A549 (cell line): ENCODE data around the gene FILIP1L. TPM values are rescaled to one million over a fixed set of nuclear protein-coding genes. Genes with fewer than 3 reads are reported as not detected.
A peak's percentile ranks its signal among the peaks of the same experiment; 100 is the strongest.

Experiments
- ATAC-seq, 2 experiments: fragments of 200-7000 bp in 1 of 2; fragments of >200 bp in 1 of 2; cut with Nextera tagmentation in 1 of 2; cut with Tn5 transposase in 1 of 2; 3 replicates each; pipeline versions ENCODE4 v1.8.0 to v1.9.1; 2018 to 2020; ENCODE audit warnings: mild to moderate bottlenecking in 1 of 2, moderate library complexity in 1 of 2
- CTCF ChIA-PET: fragments of 300-600 bp; sonication (Branson Sonifier 250); formaldehyde crosslinking; extraction: SDS; loops from one replicate; lab custom pipeline; 2021; ENCODE audit warnings: antibody characterized with exemption, inconsistent platforms; lab: Yijun Ruan, JAX
- POLR2A ChIA-PET: fragments of 350-600 bp; formaldehyde crosslinking; extraction: SDS; loops from one replicate; lab custom pipeline; 2021; ENCODE audit warnings: antibody characterized with exemption, inconsistent platforms; lab: Yijun Ruan, JAX
- DNase-seq, 2 experiments: peaks; one replicate each; pipeline versions ENCODE4 v3.0.0 to v3.0.0-alpha.2; 2011 to 2016; ENCODE audit warnings: low read depth in 1 of 2, low spot score in 1 of 2
- FAIRE-seq: peaks from 2 replicates; lab custom pipeline; 2011; peaks lifted over from hg19 to GRCh38; lab: Jason Lieb, UNC
- H3K27ac ChIP-seq, 2 experiments: fragments of >200 bp; sonication (Bioruptor Twin); formaldehyde crosslinking; 3 replicates each; pipeline ENCODE4 v1.5.1; 2016 to 2017
- H3K4me1 ChIP-seq: fragments of >200 bp; sonication (Bioruptor Twin); formaldehyde crosslinking; 3 replicates; pipeline ENCODE4 v1.6.1; 2016
- H3K4me2 ChIP-seq: fragments of >200 bp; sonication (Bioruptor Twin); formaldehyde crosslinking; 3 replicates; pipeline ENCODE4 v1.6.1; 2016
- H3K4me3 ChIP-seq: fragments of >200 bp; sonication (Bioruptor Twin); formaldehyde crosslinking; 3 replicates; pipeline ENCODE4 v1.5.1; 2016
- H3K9me3 ChIP-seq: fragments of >200 bp; sonication (Bioruptor Twin); formaldehyde crosslinking; 3 replicates; pipeline ENCODE4 v1.6.1; 2016
- BHLHE40 ChIP-seq: IDR thresholded peaks from 2 replicates; pipeline ENCODE4 v1.6.1; 2012; ENCODE audit warnings: low read depth, low read length, inconsistent platforms
- CBX2 ChIP-seq: fragments of 200-600 bp; sonication (generic); IDR thresholded peaks from 2 replicates; pipeline ENCODE4 v1.6.1; 2016; ENCODE audit warnings: low read depth, mild to moderate bottlenecking, borderline replicate concordance
- CBX8 ChIP-seq: fragments of 200-600 bp; sonication (generic); IDR thresholded peaks from 2 replicates; pipeline ENCODE4 v1.6.1; 2016
- CHD2 ChIP-seq: fragments of 150-350 bp; IDR thresholded peaks from 2 replicates; pipeline ENCODE4 v1.6.1; 2014; ENCODE audit warnings: low read length; ENCODE audit not compliant: partially characterized antibody
- CHD4 ChIP-seq: fragments of 200-600 bp; sonication (generic); IDR thresholded peaks from 2 replicates; pipeline ENCODE4 v1.6.1; 2016; ENCODE audit warnings: antibody characterized with exemption, mild to moderate bottlenecking, borderline replicate concordance
- E2F6 ChIP-seq: IDR thresholded peaks from 2 replicates; pipeline ENCODE4 v1.6.1; 2012; ENCODE audit warnings: low read depth, borderline replicate concordance
- ESRRA ChIP-seq: fragments of 150-350 bp; IDR thresholded peaks from 2 replicates; pipeline ENCODE4 v1.6.1; 2014; ENCODE audit warnings: mild to moderate bottlenecking, low read length, borderline replicate concordance
- FOSB ChIP-seq: fragments of 250-450 bp; sonication (Bioruptor Pico); IDR thresholded peaks from 2 replicates; pipeline ENCODE4 v1.5.0; 2020; ENCODE audit warnings: mild to moderate bottlenecking, moderate library complexity
- FOSL2 ChIP-seq, 2 experiments: fragments of 450-650 bp in 1 of 2; fragments of >200 bp in 1 of 2; sonication (Bioruptor Twin) in 1 of 2; formaldehyde crosslinking; IDR thresholded peaks; 2 replicates each; pipeline versions ENCODE4 v1.5.0 to v1.6.1; 2016 to 2020; ENCODE audit warnings: mild to moderate bottlenecking in 1 of 2, moderate library complexity in 1 of 2
- GATA3 ChIP-seq: IDR thresholded peaks from 2 replicates; pipeline ENCODE4 v1.6.1; 2012; ENCODE audit warnings: borderline replicate concordance
- HES2 ChIP-seq: fragments of >200 bp; sonication (Bioruptor Twin); formaldehyde crosslinking; IDR thresholded peaks from 2 replicates; pipeline ENCODE4 v1.6.1; 2016
- HEYL ChIP-seq: fragments of 250-450 bp; sonication (Bioruptor Pico); IDR thresholded peaks from 2 replicates; pipeline ENCODE4 v1.8.0; 2021; ENCODE audit warnings: mild to moderate bottlenecking, moderate library complexity
- HOXB5 ChIP-seq: fragments of 250-450 bp; sonication (Bioruptor Pico); IDR thresholded peaks from 2 replicates; pipeline ENCODE4 v1.5.0; 2020; ENCODE audit warnings: mild to moderate bottlenecking, moderate library complexity
- JUNB ChIP-seq: fragments of >200 bp; sonication (Bioruptor Twin); formaldehyde crosslinking; IDR thresholded peaks from 2 replicates; pipeline ENCODE4 v1.6.1; 2016
- KDM1A ChIP-seq: fragments of 200-600 bp; sonication (generic); IDR thresholded peaks from 2 replicates; pipeline ENCODE4 v1.6.1; 2016; ENCODE audit warnings: low read depth, mild to moderate bottlenecking
- MAFK ChIP-seq: fragments of 450-650 bp; IDR thresholded peaks from 2 replicates; pipeline ENCODE4 v1.6.1; 2014; ENCODE audit not compliant: partially characterized antibody
- MAZ ChIP-seq: fragments of 150-350 bp; IDR thresholded peaks from 2 replicates; pipeline ENCODE4 v1.6.1; 2014; ENCODE audit warnings: antibody characterized with exemption, low read depth, low read length, borderline replicate concordance
- RAD21 ChIP-seq, 2 experiments: fragments of >200 bp in 1 of 2; sonication (Bioruptor Twin) in 1 of 2; formaldehyde crosslinking in 1 of 2; IDR thresholded peaks in 1 of 2; conservative IDR thresholded peaks in 1 of 2; 2 replicates in 1 of 2; 3 replicates in 1 of 2; pipeline ENCODE4 v1.6.1; 2012 to 2018; ENCODE audit warnings: inconsistent platforms in 1 of 2
- RFX5 ChIP-seq: fragments of 450-650 bp; IDR thresholded peaks from 2 replicates; pipeline ENCODE4 v1.7.1; 2014; ENCODE audit warnings: antibody characterized with exemption, mild to moderate bottlenecking, moderate library complexity
- RNF2 ChIP-seq: fragments of 200-600 bp; sonication (generic); IDR thresholded peaks from 2 replicates; pipeline ENCODE4 v1.6.1; 2016; ENCODE audit warnings: low read depth, mild to moderate bottlenecking, antibody characterized with exemption, moderate library complexity, borderline replicate concordance
- SMC3 ChIP-seq: fragments of >200 bp; sonication (Bioruptor Twin); formaldehyde crosslinking; IDR thresholded peaks from 3 replicates; pipeline ENCODE4 v1.6.1; 2018; ENCODE audit warnings: inconsistent platforms
- TFCP2L1 ChIP-seq: fragments of 250-450 bp; sonication (Bioruptor Pico); IDR thresholded peaks from 2 replicates; pipeline ENCODE4 v1.5.0; 2021; ENCODE audit warnings: mild to moderate bottlenecking
- TP53 ChIP-seq: fragments of 250-450 bp; sonication (Bioruptor Pico); IDR thresholded peaks from 2 replicates; pipeline ENCODE4 v1.5.0; 2021; ENCODE audit warnings: mild to moderate bottlenecking, moderate library complexity
- WGBS: methylation state at CpG from one replicate; pipeline ENCODE4 v1.1.6; 2017; ENCODE audit errors: missing lambda C conversion rate; 5-methylcytosine and 5-hydroxymethylcytosine counted together
- polyA plus RNA-seq, 4 experiments: library from polyadenylated mRNA; depleted of rRNA in 3 of 4; stranded (reverse); fragments of >200 nt; fragmentation: RNase III in 1 of 4; extraction: RNeasy Plus Mini Kit Qiagen cat#74134 plus additional on column Dnase treatment in 1 of 4; gene quantifications; 2 replicates in 3 of 4; 3 replicates in 1 of 4; pipeline ENCODE4 v1.2.3, GENCODE V29; 2011 to 2017
- TF ChIP-seq, protein P1 (sequence below): IDR thresholded peaks from 2 replicates; pipeline ENCODE4 v1.6.1; 2012
- TF ChIP-seq, protein P2 (sequence below): fragments of >200 bp; sonication (Bioruptor Twin); formaldehyde crosslinking; IDR thresholded peaks from 3 replicates; pipeline ENCODE4 v1.5.1; 2016
- TF ChIP-seq, protein P3 (sequence below): fragments of 250-450 bp; sonication (Bioruptor Pico); IDR thresholded peaks from 2 replicates; pipeline ENCODE4 v1.5.0; 2020; ENCODE audit warnings: low read depth, mild to moderate bottlenecking, moderate library complexity

FILIP1L gene
- polyA plus RNA-seq, 2 of the 4 experiments (the other 2 are of a cell fraction) = 0.19 to 0.45 TPM

DNA sequence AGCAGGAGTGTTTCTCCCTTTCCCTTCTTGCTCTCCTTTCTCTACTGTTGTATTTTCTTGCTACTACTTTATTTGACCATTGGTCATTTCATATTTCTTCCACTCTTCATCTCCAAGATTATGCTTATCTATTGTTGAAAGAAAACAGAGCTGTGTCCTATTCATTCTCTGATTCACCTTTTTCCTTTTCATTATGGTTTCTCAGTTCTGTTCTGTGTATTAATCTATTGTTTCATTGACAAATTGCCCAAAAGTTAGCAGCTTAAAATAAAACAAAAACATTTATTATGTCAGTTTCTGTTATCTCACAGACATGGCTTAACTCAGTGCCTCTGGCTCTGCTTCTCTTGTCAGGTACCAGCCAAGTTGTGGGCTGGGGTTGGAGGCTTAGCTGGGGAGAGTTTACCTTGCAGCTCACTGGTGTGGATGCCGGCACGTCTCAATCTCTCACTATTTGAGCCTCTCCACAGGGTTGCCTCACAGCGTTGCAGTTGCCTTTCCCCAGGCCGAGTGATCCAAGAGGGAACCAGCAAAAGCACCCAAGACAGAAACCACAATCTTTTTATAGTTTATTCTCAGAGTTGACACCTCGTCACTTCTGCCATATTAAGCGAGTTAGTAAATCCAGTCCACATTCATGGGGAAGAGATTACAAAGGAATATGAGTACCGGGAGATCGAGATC, 36.9 kb upstream of the FILIP1L start (continued):
- TF ChIP-seq TFCP2L1 (CRISPR knock-in tag) (no peak), BHLHE40 (no peak), CHD4 (no peak)

DNA sequence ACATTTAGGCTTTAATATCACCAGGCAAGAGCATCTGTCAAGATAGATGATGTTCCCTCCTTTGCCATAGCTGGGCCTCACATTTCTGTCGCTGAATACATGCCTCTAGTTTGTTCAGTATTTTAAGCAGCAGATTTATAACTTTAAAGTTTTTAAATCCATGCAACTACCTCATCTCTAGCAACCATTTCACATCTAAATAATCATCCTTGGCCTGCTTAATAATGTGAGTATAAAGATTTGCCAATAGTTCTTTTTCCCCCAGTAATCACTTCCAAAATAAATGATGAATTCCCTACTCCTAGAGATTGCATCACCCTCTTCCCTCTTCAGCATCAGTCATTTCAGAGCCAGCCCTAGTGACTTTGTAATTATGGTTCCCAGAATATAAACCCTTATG, 36.2 kb upstream of the FILIP1L start:
- no peak for ATAC-seq
- TF ChIP-seq MAFK (no peak), RNF2 (no peak), CHD2 (no peak), TP53 (CRISPR knock-in tag) (no peak), HES2 (no peak), MAZ (no peak), CBX2 (no peak), CBX8 (no peak), JUNB (no peak)
- TF ChIP-seq, protein P1, sequence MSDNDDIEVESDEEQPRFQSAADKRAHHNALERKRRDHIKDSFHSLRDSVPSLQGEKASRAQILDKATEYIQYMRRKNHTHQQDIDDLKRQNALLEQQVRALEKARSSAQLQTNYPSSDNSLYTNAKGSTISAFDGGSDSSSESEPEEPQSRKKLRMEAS = no peak
- no peak overlapping the region for H3K4me2 ChIP-seq
- no peak for DNase-seq
- POLR2A ChIA-PET = no interaction called here
- FAIRE-seq = peak; percentile 7
- WGBS = 85% methylated on average over 1 of the region's 1 CpG
- no peaks in the 10 kb centered on the region for H3K4me1 ChIP-seq
- H3K9me3 ChIP-seq = peaks cover 7% of the 10 kb centered on the region; the same call in 2 of the 3 replicates
- no peak overlapping the region for H3K4me3 ChIP-seq
- no peak overlapping the region for H3K27ac ChIP-seq
- CTCF ChIA-PET = interaction anchor here (0.6 to 1.0 kb wide), 2 partner anchors 10 to 13 kb away, joined by 3 to 4 read pairs; no protein-coding TSS in a partner anchor

- H3K4me3 ChIP-seq = no peak overlapping the region
- WGBS = 95% methylated on average over 6 of the region's 6 CpGs
- ChIA-PET CTCF (interaction anchor here (1.0 kb wide), 1 partner anchor 10 kb away, joined by 3 read pairs; no protein-coding TSS in a partner anchor), POLR2A (no interaction called here)
- H3K4me2 ChIP-seq = no peak overlapping the region
- TF ChIP-seq MAZ (no peak), GATA3 (no peak), RAD21 (conservative IDR thresholded peaks at IDR 0.05 in 1 of 2, IDR thresholded peaks at IDR 0.05 in 1 of 2) (no peak), HEYL (CRISPR knock-in tag) (no peak), SMC3 (no peak), RFX5 (no peak), KDM1A (no peak), E2F6 (no peak), ESRRA (no peak), FOSB (no peak), FOSL2 (IDR thresholded peaks at IDR 0.05) (no peak), FOSL2 (CRISPR knock-in tag; IDR thresholded peaks at IDR 0.05) (no peak), HOXB5 (no peak), CHD4 (no peak)
- TF ChIP-seq, protein P2, sequence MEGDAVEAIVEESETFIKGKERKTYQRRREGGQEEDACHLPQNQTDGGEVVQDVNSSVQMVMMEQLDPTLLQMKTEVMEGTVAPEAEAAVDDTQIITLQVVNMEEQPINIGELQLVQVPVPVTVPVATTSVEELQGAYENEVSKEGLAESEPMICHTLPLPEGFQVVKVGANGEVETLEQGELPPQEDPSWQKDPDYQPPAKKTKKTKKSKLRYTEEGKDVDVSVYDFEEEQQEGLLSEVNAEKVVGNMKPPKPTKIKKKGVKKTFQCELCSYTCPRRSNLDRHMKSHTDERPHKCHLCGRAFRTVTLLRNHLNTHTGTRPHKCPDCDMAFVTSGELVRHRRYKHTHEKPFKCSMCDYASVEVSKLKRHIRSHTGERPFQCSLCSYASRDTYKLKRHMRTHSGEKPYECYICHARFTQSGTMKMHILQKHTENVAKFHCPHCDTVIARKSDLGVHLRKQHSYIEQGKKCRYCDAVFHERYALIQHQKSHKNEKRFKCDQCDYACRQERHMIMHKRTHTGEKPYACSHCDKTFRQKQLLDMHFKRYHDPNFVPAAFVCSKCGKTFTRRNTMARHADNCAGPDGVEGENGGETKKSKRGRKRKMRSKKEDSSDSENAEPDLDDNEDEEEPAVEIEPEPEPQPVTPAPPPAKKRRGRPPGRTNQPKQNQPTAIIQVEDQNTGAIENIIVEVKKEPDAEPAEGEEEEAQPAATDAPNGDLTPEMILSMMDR = no peak
- TF ChIP-seq, protein P3, sequence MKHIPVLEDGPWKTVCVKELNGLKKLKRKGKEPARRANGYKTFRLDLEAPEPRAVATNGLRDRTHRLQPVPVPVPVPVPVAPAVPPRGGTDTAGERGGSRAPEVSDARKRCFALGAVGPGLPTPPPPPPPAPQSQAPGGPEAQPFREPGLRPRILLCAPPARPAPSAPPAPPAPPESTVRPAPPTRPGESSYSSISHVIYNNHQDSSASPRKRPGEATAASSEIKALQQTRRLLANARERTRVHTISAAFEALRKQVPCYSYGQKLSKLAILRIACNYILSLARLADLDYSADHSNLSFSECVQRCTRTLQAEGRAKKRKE (CRISPR knock-in tag) = no peak
- ATAC-seq = no peak
- H3K9me3 ChIP-seq = peaks cover 3% of the 10 kb centered on the region; the same call in 1 of the 3 replicates
- no peaks in the 10 kb centered on the region for H3K4me1 ChIP-seq
- H3K27ac ChIP-seq = no peak overlapping the region
- FAIRE-seq = no peak
- no peak for DNase-seq
Measured at GRCh38 chr3:100149713-100150415, 35.6 kb upstream of the FILIP1L start.
